Stimulated activated CD8-positive, alpha-beta memory T cell treated with anti-CD3 and anti-CD28 coated beads, Interleukin-12 subunit alpha, Interleukin-12 subunit beta, amount 100 ng/mL, for 4 hours (primary cell): ENCODE data around the gene OTOF.

Source experiments
- DNase-seq: peaks from one replicate; pipeline ENCODE4 v3.0.0-alpha.2; 2020; ENCODE audit warnings: low read depth

Gene OTOF

DNA sequence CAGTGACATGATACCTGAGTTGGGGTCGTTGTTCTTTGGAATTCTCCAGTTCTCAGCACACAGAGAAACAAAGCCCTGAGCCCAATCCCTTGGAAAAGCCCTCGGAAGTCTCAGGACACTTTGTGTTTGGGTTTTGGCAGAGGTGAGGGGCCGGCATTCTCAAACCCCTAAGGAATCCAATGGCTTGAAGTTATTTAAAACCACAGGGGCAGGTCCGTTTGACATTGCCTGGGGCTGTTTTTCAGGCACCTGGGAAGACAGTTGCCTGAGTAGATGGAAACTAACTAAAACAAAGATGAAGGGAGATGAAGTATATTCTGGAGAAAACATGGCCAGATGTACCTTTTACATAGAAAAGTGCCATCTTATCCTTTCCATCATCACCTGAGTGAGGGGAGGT is 22.5 kb upstream of the OTOF start:
- DNase-seq, result no peak

DNA sequence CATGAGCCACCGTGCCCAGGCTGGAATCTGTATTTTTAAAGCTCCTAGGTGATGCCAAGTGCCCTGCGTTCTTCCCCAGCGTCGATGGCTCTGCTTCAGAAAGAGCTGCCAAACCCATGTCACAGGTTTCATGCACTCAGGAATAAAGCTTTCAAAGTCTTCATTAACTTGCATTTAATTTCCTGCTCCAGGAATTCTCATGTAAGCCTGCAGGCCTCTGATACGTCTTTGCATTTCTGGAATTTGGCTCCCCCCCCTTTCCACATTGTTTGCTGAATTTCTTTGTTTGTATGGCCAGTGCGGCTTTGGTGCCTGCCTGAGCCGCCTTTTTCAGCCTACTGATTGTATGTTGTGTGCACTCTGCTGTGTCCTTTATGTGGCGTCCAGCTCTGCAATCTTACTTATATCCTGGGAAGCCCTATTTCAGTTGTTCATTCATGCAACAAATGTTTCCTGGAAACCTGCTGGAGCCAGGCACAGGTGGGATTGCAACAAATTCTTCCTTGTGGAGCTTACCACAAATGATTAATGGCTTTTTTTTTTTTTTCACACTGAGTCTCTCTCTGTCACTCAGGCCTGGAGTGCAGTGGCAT is 17.9 kb upstream of the OTOF start:
- DNase-seq, result no peak

GRCh38 chr2:26494891-26495290 is 17.0 kb upstream of the OTOF start:
- no peak for DNase-seq

DNA sequence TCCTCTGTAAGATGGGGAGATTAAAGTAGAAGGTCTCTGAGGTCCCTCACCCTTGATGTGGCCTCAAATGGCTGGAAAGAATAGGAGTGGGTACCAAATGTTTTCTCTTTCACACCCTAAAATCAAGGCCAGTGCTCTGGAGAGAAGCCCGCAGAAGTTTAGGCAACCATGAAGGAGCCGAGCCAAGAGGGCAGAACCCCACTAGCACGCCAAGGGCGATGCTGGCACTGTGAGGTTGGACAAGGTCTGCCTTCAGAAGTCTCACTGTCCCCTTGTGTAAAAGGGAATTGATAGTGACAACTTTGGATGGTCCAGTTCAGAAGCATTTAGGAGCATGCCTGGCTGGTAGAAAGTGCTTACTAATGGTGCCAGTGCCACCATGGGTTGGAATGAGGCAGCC is 16.3 kb upstream of the OTOF start:
- DNase-seq, result no peak

GRCh38 chr2:26493566-26493965 is 15.6 kb upstream of the OTOF start:
- no peak for DNase-seq

GRCh38 chr2:26492749-26493515 is 15.0 kb upstream of the OTOF start:
- DNase-seq, result no peak

DNA sequence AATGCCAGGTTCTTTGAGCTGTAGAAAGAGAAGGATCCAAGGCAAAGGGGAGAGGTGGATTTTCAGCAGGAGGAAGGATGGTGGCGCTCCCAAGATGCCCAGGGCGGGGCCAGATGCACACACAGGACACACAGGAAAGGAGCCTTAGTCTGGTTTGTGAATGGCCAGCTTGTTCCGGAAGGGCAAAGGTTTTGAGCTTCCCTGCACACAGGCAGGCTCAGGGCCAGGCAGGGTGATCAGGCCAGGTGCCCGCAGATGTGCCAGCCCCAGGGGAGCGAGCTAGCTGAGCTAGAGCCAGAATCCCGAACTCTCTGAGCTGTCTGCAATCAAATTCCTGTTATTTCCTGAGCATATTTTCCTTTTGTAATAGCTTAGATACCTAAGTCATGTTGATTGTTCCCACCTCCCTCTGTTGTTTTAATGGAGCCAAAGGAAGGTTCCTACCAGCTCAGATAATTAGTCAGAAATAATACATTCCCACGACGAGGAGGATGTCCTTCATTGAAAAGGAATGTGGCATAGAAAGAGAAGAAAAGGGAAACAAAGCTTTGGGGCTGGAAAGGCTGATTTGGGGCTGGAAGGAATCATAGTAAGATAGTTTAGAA is 13.7 kb upstream of the OTOF start:
- no peak for DNase-seq

- DNase-seq, result no peak
These were observed 11.4 kb upstream of the OTOF start for GRCh38 chr2:26489213-26489850.

DNA sequence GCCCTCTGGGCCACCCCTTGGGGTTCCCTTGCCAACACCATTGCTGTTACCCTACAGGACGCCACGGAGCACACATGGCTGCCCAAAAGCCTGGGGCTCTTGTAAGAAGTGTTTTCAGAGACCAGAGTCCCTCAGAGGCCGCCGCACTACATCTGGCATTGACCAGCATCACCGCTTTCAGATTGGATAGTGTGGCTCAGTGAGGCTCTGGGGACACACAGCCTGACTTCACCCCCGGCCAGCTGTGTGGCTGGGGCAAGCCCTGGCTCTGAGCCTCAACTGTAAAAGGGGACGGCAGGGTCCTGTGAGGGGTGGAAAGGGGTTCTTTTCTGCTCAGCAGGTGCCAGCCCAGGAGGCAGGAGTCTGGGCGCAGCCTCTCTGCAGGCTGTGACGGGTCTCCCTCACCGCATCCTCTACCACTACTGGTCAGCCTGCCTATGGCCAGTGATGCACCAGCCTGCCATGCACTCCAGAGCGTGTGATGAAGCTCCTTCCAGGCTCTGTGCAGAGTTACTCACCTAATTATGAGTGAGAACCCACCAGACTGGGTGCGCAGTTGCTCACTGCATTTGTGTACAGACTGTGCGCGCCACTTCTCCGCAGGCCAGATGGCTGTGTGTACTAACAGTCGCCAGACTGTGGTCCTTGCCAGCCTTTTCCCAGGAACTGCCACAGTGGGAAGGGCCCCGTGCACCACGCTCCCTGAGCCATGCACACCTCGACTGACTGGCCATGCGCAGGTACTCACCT is 10.7 kb upstream of the OTOF start:
- DNase-seq, result no peak

DNA sequence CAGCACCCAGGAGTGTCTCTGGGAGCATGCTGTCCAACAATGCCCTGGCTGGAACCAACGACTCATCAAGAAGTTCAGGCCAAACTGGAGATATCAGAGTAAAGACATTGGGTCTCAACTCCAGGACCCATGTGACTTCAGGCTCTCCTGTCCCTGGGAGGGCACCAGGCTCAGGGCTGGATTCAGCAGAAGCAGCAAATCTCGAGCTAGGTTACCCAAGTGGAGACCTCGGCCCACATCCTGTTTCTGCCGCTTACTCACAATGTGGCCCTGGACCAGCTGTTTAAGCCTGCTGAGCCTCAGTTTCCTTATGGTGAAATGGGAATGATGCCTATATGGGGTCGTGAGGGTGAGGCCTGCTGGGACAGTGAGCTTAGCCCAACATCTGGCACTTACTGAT is 9.3 kb upstream of the OTOF start:
- no peak for DNase-seq

- DNase-seq, result no peak
These were observed 8.9 kb upstream of the OTOF start for GRCh38 chr2:26486789-26487188.

DNA sequence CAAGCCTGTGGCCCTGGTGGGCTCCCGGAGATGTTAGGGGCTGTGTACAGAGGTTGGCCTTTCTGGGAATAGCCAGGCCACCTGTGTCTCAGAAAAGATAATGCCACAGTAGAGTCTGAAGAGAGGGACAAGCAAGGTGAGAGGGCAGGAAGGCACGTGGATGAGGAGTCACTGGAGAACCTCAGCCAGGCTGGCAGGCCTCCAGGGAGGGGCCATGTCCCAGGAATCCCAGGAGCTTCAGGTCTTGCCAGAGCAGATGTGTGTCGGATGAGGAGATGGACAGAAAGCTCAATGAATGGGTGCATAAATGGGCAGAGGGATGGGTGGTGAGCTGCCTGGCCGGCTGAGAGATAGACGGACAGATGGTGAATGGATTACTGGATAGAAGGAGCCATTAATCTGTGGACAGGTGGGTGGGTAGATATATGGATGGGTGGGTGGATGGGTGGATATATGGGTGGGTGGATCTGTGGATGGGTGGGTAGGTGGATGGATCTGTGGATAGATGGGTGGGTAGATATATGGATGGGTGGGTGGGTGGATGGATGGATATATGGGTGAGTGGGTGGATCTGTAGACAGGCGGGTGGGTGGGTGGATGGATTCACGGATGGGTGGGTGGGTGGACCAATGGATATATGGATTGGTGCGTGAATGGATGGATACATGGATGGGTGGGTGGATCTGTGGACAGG is 7.9 kb upstream of the OTOF start:
- DNase-seq, result no peak

- DNase-seq, result no peak
These were observed 7.2 kb upstream of the OTOF start for GRCh38 chr2:26485099-26485498.

DNA sequence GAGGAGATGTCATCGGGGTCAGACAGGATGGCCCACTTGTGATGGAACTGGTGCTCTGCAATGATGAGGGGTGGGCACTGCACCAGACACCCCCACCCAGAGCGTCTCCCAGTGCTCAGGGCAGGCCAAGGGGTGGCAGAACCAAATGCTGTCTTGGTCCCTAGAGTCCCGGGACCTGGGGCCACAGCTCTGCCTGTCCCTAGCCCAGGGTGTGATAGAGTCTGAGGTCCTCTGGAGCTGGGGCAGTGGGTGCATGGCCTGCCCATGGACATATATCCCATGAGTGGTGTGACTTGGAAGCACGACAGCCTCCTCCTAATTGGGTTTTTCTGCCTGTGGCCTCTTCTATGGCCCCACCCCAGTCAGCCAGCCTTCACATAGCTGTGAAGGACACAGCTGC is 6.7 kb upstream of the OTOF start:
- no peak for DNase-seq

GRCh38 chr2:26483957-26484565 is 6.1 kb upstream of the OTOF start:
- DNase-seq, result no peak

GRCh38 chr2:26483516-26483915 is 5.6 kb upstream of the OTOF start:
- no peak for DNase-seq

GRCh38 chr2:26483027-26483326 is 5.1 kb upstream of the OTOF start:
- no peak for DNase-seq

DNA sequence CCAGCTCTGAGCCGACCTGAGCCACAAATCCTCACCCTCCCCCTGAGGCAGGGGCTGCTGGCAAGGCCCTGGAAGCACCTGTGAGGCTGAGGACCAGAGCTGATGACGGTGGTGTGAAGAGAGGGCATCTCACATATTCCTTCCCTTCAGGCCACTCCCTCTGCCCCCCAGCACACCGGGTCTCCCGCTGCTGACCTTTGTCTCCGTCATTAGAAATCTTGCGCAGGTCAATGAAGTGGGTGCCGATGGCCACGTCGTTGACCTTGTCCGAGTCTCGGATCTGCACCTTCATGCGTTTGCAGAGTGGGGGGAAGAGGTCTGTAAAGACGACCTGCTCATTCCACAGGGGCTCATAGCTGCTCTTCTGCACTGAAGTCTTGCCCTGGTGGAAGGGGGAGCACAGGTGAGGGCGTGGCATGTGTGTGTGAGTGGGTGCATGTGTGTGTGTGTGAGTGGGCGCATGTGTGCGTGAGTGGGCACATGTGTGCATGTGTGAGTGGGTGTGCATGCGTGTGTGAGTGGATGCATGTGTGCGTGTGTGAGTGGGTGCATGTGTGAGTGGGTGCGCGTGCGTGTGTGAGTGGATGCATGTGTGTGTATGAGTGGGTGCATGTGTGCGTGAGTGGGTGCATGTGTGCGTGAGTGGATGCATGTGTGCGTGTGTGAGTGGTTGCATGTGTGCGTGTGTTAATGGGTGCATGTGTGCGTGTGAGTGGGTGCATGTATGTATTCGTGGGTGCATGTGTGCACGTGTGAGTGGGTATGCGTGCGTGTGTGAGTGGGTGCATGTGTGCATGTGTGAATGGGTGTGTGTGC is 4.5 kb upstream of the OTOF start:
- no peak for DNase-seq

GRCh38 chr2:26481706-26482105 is 3.8 kb upstream of the OTOF start:
- no peak for DNase-seq

GRCh38 chr2:26480566-26481423 is 2.9 kb upstream of the OTOF start:
- DNase-seq, result no peak
